NCI-H1694 treated with DMSO at 0.1 percent for 48 hours (cell line): ENCODE measurements around the gene SRRM2.

Experiments
- DNase-seq: peaks from one replicate; lab custom pipeline; 2025; lab: John Stamatoyannopoulos, UW

Gene SRRM2

GRCh38 chr16:2739625-2740430 lies 12.6 kb upstream of the SRRM2 start:
- DNase-seq = no peak

GRCh38 chr16:2740476-2740875 lies 12.0 kb upstream of the SRRM2 start:
- DNase-seq = no peak

GRCh38 chr16:2741168-2741567 lies 11.3 kb upstream of the SRRM2 start:
- DNase-seq = no peak

GRCh38 chr16:2742323-2743006 lies 10.0 kb upstream of the SRRM2 start:
- no peak for DNase-seq

- DNase-seq = no peak
Measured at GRCh38 chr16:2743007-2743810, 9.2 kb upstream of the SRRM2 start.

- DNase-seq = no peak
Measured at GRCh38 chr16:2744711-2745110, 7.7 kb upstream of the SRRM2 start.

- DNase-seq = no peak
Measured at GRCh38 chr16:2745116-2745890, 7.1 kb upstream of the SRRM2 start.

- no peak for DNase-seq
Measured at GRCh38 chr16:2745961-2746360, 6.5 kb upstream of the SRRM2 start.

- DNase-seq = no peak
Measured at GRCh38 chr16:2748757-2749455, 3.5 kb upstream of the SRRM2 start.

GRCh38 chr16:2749476-2749875 lies 3.0 kb upstream of the SRRM2 start:
- no peak for DNase-seq

GRCh38 chr16:2749936-2750335 lies 2.5 kb upstream of the SRRM2 start:
- no peak for DNase-seq

- DNase-seq = peak; percentile 73
Measured at GRCh38 chr16:2751577-2752034, 832 bp upstream of the SRRM2 start.

GRCh38 chr16:2752850-2753732 lies 653 bp downstream of the SRRM2 start:
- DNase-seq = peak; percentile 46

GRCh38 chr16:2753733-2754020 lies 1.2 kb downstream of the SRRM2 start:
- DNase-seq = no peak

- DNase-seq = no peak
Measured at GRCh38 chr16:2755158-2755557, 2.7 kb downstream of the SRRM2 start.

- DNase-seq = no peak
Measured at GRCh38 chr16:2756288-2757015, 4.0 kb downstream of the SRRM2 start.

GRCh38 chr16:2757344-2757743 lies 4.9 kb downstream of the SRRM2 start:
- no peak for DNase-seq

- DNase-seq = no peak
Measured at GRCh38 chr16:2761472-2761871, 9.0 kb downstream of the SRRM2 start.

- DNase-seq = no peak
Measured at GRCh38 chr16:2761886-2762583, 9.6 kb downstream of the SRRM2 start.
